ENCODE results near the gene MNT.

Gene MNT

GRCh38 chr17:2369039-2369438 is 31.8 kb downstream of the MNT start:
- intact Hi-C loops (cut with DNase I): no loop called here
- DNase-seq: no peak

- intact Hi-C loops (cut with DNase I): no loop called here
- DNase-seq: no peak
Measured at GRCh38 chr17:2368359-2368758, 32.5 kb downstream of the MNT start.

- intact Hi-C loops (cut with DNase I): no loop called here
- DNase-seq: peak in 5 of 10 donors; percentile 35 to 93 (median 61)
Measured at GRCh38 chr17:2366747-2367494, 33.9 kb downstream of the MNT start.

- intact Hi-C loops (cut with DNase I): no loop called here
- DNase-seq: no peak
Measured at GRCh38 chr17:2365132-2365531, 35.7 kb downstream of the MNT start.

- DNase-seq: no peak
- intact Hi-C loops (cut with DNase I): no loop called here
Measured at GRCh38 chr17:2364763-2365116, 36.1 kb downstream of the MNT start.

GRCh38 chr17:2363851-2364762 is 36.8 kb downstream of the MNT start:
- intact Hi-C loops (cut with DNase I): no loop called here

GRCh38 chr17:2363318-2363717 is 37.5 kb downstream of the MNT start:
- intact Hi-C loops (cut with DNase I): no loop called here
- no peak for DNase-seq

More at GRCh38 chr17:2363851-2364762, 36.8 kb downstream of the MNT start:
- DNase-seq: peak in 1 of 10 donors; percentile 28

- no peak for DNase-seq
- intact Hi-C loops (cut with DNase I): no loop called here
Measured at GRCh38 chr17:2362881-2363280, 38.0 kb downstream of the MNT start.

- no peak for DNase-seq
- intact Hi-C loops (cut with DNase I): no loop called here
Measured at GRCh38 chr17:2362416-2362815, 38.4 kb downstream of the MNT start.

GRCh38 chr17:2362016-2362415 is 38.8 kb downstream of the MNT start:
- DNase-seq: no peak
- intact Hi-C loops (cut with DNase I): no loop called here

GRCh38 chr17:2361010-2361760 is 39.7 kb downstream of the MNT start:
- intact Hi-C loops (cut with DNase I): no loop called here
- DNase-seq: no peak

GRCh38 chr17:2357931-2358434 is 42.9 kb downstream of the MNT start:
- peak in 3 of 10 donors; percentile 49 to 56 (median 53) for DNase-seq
- intact Hi-C loops (cut with DNase I): no loop called here

GRCh38 chr17:2357237-2357636 is 43.6 kb downstream of the MNT start:
- peak in 2 of 10 donors; percentile 0 to 20 for DNase-seq
- intact Hi-C loops (cut with DNase I): no loop called here

- no peak for DNase-seq
- intact Hi-C loops (cut with DNase I): no loop called here
Measured at GRCh38 chr17:2354311-2354710, 46.5 kb downstream of the MNT start.

GRCh38 chr17:2351269-2351668 is 49.6 kb downstream of the MNT start:
- intact Hi-C loops (cut with DNase I): no loop called here
- DNase-seq: peak in 3 of 10 donors; percentile 34 to 72 (median 50)

- DNase-seq: peak in 4 of 10 donors; percentile 18 to 85 (median 58)
- intact Hi-C loops (cut with DNase I): no loop called here
Measured at GRCh38 chr17:2347805-2348685, 52.8 kb downstream of the MNT start.

GRCh38 chr17:2346475-2346874 is 54.4 kb downstream of the MNT start:
- DNase-seq: peak in 1 of 10 donors; percentile 45
- intact Hi-C loops (cut with DNase I): no loop called here

- intact Hi-C loops (cut with DNase I): no loop called here
- peak in 1 of 10 donors; percentile 29 for DNase-seq
Measured at GRCh38 chr17:2344528-2344927, 56.3 kb downstream of the MNT start.

GRCh38 chr17:2343421-2343820 is 57.4 kb downstream of the MNT start:
- no peak for DNase-seq
- intact Hi-C loops (cut with DNase I): no loop called here

- DNase-seq: peak in 2 of 10 donors; percentile 70 to 86
- intact Hi-C loops (cut with DNase I): no loop called here
Measured at GRCh38 chr17:2338315-2338657, 62.6 kb downstream of the MNT start.

Measured in posterior cingulate gyrus (tissue), 11 donors.